OCI-LY3 (cell line): ENCODE data around the gene EMC9.

Experiments
- H2AFZ ChIP-seq: fragments of 200-600, 300-600 bp; shearing (Covaris generic); 2 replicates; pipeline ENCODE4 v1.6.0; 2014; ENCODE audit warnings: antibody characterized with exemption, low read depth, low read length
- H3K27ac ChIP-seq: fragments of 200-600, 300-600 bp; sonication (generic); 2 replicates; pipeline ENCODE4 v1.5.1; 2014; ENCODE audit warnings: mild to moderate bottlenecking, low read length, moderate library complexity, mixed read lengths
- H3K27me3 ChIP-seq: fragments of 200-600, 300-600 bp; sonication (generic); 2 replicates; pipeline ENCODE4 v1.6.1; 2014; ENCODE audit warnings: low read depth, low read length, mixed read lengths
- H3K36me3 ChIP-seq: fragments of 200-600, 300-600 bp; sonication (generic); replicated peaks from 2 replicates; pipeline ENCODE3; 2014; ENCODE audit warnings: low read depth, low read length, mixed read lengths
- H3K4me1 ChIP-seq: fragments of 300-600, 200-600 bp; sonication (generic); 2 replicates; pipeline ENCODE4 v1.6.1; 2014; ENCODE audit warnings: low read length, mixed read lengths
- H3K4me2 ChIP-seq: fragments of 200-600, 300-600 bp; sonication (generic); 2 replicates; pipeline ENCODE4 v1.6.1; 2014; ENCODE audit warnings: low read length, mixed read lengths
- H3K4me3 ChIP-seq: fragments of 300-600, 200-600 bp; sonication (generic); 2 replicates; pipeline ENCODE4 v1.5.1; 2014; ENCODE audit warnings: antibody characterized with exemption, mild to moderate bottlenecking, low read length, moderate library complexity
- H3K79me2 ChIP-seq: fragments of 300-600, 200-600 bp; shearing (Covaris generic); 2 replicates; pipeline ENCODE4 v1.6.1; 2014; ENCODE audit warnings: mild to moderate bottlenecking, low read length, mixed read lengths
- H3K9ac ChIP-seq: fragments of 300-600, 200-600 bp; shearing (Covaris generic); 2 replicates; pipeline ENCODE4 v1.6.0; 2014; ENCODE audit warnings: mild to moderate bottlenecking, low read length, moderate library complexity
- H3K9me3 ChIP-seq: fragments of 200-600, 300-600 bp; shearing (Covaris generic); 2 replicates; pipeline ENCODE4 v1.6.1; 2014; ENCODE audit warnings: low read length, mixed read lengths; ENCODE audit not compliant: insufficient read depth
- H4K20me1 ChIP-seq: fragments of 200-600, 300-600 bp; sonication (generic); 2 replicates; pipeline ENCODE4 v1.6.1; 2016; ENCODE audit warnings: low read length, mixed read lengths; ENCODE audit not compliant: insufficient read depth
- CTCF ChIP-seq: fragments of 200-600, 300-600 bp; sonication (generic); IDR thresholded peaks from 2 replicates; pipeline ENCODE4 v1.5.1; 2014; ENCODE audit warnings: antibody characterized with exemption, low read length, low read depth
- EZH2phosphoT487 ChIP-seq: fragments of 200-600 bp; shearing (Covaris generic); IDR thresholded peaks from 2 replicates; pipeline ENCODE4 v1.6.1; 2018; ENCODE audit warnings: antibody characterized with exemption, mixed run types, low read depth

The EMC9 gene

GRCh38 chr14:24188251-24189058 is 47.1 kb upstream of the EMC9 start, which contains the start of gene IPO4:
IPO4 (minus strand) TSS chr14:24188816; CDS start chr14:24188787, 29 bp downstream.
- Histone ChIP-seq H4K20me1 (no peaks in the 10 kb centered on the region), H3K79me2 (peaks cover 38% of the 10 kb centered on the region), H3K36me3 (peaks cover 53% of the 10 kb centered on the region), H3K9me3 (no peaks in the 10 kb centered on the region), H3K4me3 (peak within 1 kb of the TSS; percentile 99), H3K27me3 (no peaks in the 10 kb centered on the region), H3K9ac (peak within 1 kb of the TSS; percentile 85), H3K4me1 (peaks cover 15% of the 10 kb centered on the region), H2AFZ (peak within 1 kb of the TSS; percentile 57; the same call in 1 of the 2 replicates), H3K4me2 (peak within 1 kb of the TSS; percentile 99), H3K27ac (peak within 1 kb of the TSS; percentile 65)
- TF ChIP-seq CTCF = no peak
- no peak for TF ChIP-seq EZH2phosphoT487

GRCh38 chr14:24187539-24187915 is 46.1 kb upstream of the EMC9 start:
- Histone ChIP-seq H3K4me3 (peak overlapping the region; percentile 99), H2AFZ (no peak overlapping the region), H3K4me1 (peaks cover 15% of the 10 kb centered on the region), H3K27ac (no peak overlapping the region), H3K9me3 (no peaks in the 10 kb centered on the region), H3K4me2 (peak overlapping the region; percentile 99), H3K79me2 (peaks cover 33% of the 10 kb centered on the region), H4K20me1 (no peaks in the 10 kb centered on the region), H3K36me3 (peaks cover 56% of the 10 kb centered on the region), H3K27me3 (no peaks in the 10 kb centered on the region), H3K9ac (peak overlapping the region; percentile 85)
- TF ChIP-seq EZH2phosphoT487 (no peak), CTCF (no peak)

- Histone ChIP-seq H3K4me2 (peak overlapping the region; percentile 99), H3K9me3 (no peaks in the 10 kb centered on the region), H3K36me3 (peaks cover 54% of the 10 kb centered on the region), H3K27me3 (no peaks in the 10 kb centered on the region), H3K9ac (no peak overlapping the region), H3K27ac (no peak overlapping the region), H2AFZ (no peak overlapping the region), H3K4me3 (peak overlapping the region; percentile 99; the same call in 1 of the 2 replicates), H4K20me1 (no peaks in the 10 kb centered on the region), H3K4me1 (peaks cover 15% of the 10 kb centered on the region), H3K79me2 (peaks cover 27% of the 10 kb centered on the region)
- TF ChIP-seq CTCF (no peak), EZH2phosphoT487 (no peak)
Measured at GRCh38 chr14:24186831-24187538, 45.6 kb upstream of the EMC9 start.

GRCh38 chr14:24185741-24186140 is 44.4 kb upstream of the EMC9 start:
- TF ChIP-seq CTCF = no peak
- TF ChIP-seq EZH2phosphoT487 = no peak
- no peaks in the 10 kb centered on the region for H3K9me3 ChIP-seq
- no peaks in the 10 kb centered on the region for H3K27me3 ChIP-seq
- no peak overlapping the region for H3K4me2 ChIP-seq
- H3K27ac ChIP-seq = no peak overlapping the region
- H4K20me1 ChIP-seq = no peaks in the 10 kb centered on the region
- H3K4me1 ChIP-seq = peaks cover 15% of the 10 kb centered on the region
- H3K9ac ChIP-seq = no peak overlapping the region
- H2AFZ ChIP-seq = no peak overlapping the region
- H3K79me2 ChIP-seq = peaks cover 26% of the 10 kb centered on the region
- no peak overlapping the region for H3K4me3 ChIP-seq
- H3K36me3 ChIP-seq = peaks cover 56% of the 10 kb centered on the region
